Liver (tissue), 9 donors: ENCODE results near the gene SAFB2. TPM values are rescaled to one million over a fixed set of nuclear protein-coding genes. Genes with fewer than 3 reads are reported as not detected.

Source experiments
- DNase-seq: peaks from one replicate; pipeline ENCODE4 v3.0.0-alpha.2; 2017; ENCODE audit warnings: low spot score
- H3K27ac ChIP-seq, 2 donors: one replicate each; pipeline ENCODE4 v1.7.0; 2013; ENCODE audit warnings: inconsistent platforms in 2 of 2, low read length in 2 of 2, control low read depth in 1 of 2, low read depth in 1 of 2, mild to moderate bottlenecking in 1 of 2
- H3K27me3 ChIP-seq, 4 donors: one replicate each; pipeline versions ENCODE4 v1.6.1 to v1.7.0; 2013; ENCODE audit warnings: low read length in 3 of 4, inconsistent platforms in 1 of 4, mild to moderate bottlenecking in 1 of 4, moderate library complexity in 1 of 4; ENCODE audit not compliant: control insufficient read depth in 4 of 4, insufficient read depth in 4 of 4
- H3K36me3 ChIP-seq, 4 donors: one replicate each; pipeline versions ENCODE4 v1.6.1 to v1.7.0; 2013; ENCODE audit warnings: low read length in 3 of 4, mild to moderate bottlenecking in 3 of 4, low read depth in 1 of 4, moderate library complexity in 1 of 4; ENCODE audit not compliant: control insufficient read depth in 4 of 4, insufficient read depth in 3 of 4
- H3K4me1 ChIP-seq, 4 donors: one replicate each; pipeline versions ENCODE4 v1.6.1 to v1.7.0; 2013; ENCODE audit warnings: low read length in 3 of 4, mild to moderate bottlenecking in 3 of 4, moderate library complexity in 1 of 4; ENCODE audit not compliant: control insufficient read depth in 4 of 4, insufficient read depth in 4 of 4
- H3K4me3 ChIP-seq, 3 donors: one replicate each; pipeline versions ENCODE4 v1.6.1 to v1.7.0; 2013; ENCODE audit warnings: low read length in 3 of 3, control low read depth in 1 of 3, low read depth in 1 of 3, mild to moderate bottlenecking in 1 of 3
- H3K9ac ChIP-seq, 2 donors: one replicate each; pipeline ENCODE4 v1.7.0; 2013; ENCODE audit warnings: low read length in 2 of 2, mild to moderate bottlenecking in 2 of 2, moderate library complexity in 2 of 2, control low read depth in 1 of 2, low read depth in 1 of 2
- H3K9me3 ChIP-seq, 4 donors: one replicate each; pipeline versions ENCODE4 v1.6.1 to v1.7.0; 2013; ENCODE audit warnings: low read length in 3 of 4; ENCODE audit not compliant: control insufficient read depth in 4 of 4
- CTCF ChIP-seq: fragments of 150-350 bp; IDR thresholded peaks from 2 replicates; pipeline ENCODE4 v1.5.1; 2017; ENCODE audit warnings: improper control_type of control experiment, low read depth, low read length; ENCODE audit not compliant: missing input control
- FOXA1 ChIP-seq: IDR thresholded peaks from 2 replicates; pipeline ENCODE4 v1.6.1; 2016; ENCODE audit warnings: antibody characterized with exemption
- GABPA ChIP-seq, 2 donors: IDR thresholded peaks in 1 of 2; conservative IDR thresholded peaks in 1 of 2; 2 replicates each; pipeline ENCODE4 v1.6.1; 2016; ENCODE audit warnings: antibody characterized with exemption in 2 of 2, mild to moderate bottlenecking in 1 of 2, moderate library complexity in 1 of 2
- HNF4A ChIP-seq, 2 donors: conservative IDR thresholded peaks; 2 replicates each; pipeline ENCODE4 v1.6.1; 2016; ENCODE audit warnings: antibody characterized with exemption in 2 of 2, mild to moderate bottlenecking in 2 of 2
- HNF4G ChIP-seq: IDR thresholded peaks from 2 replicates; pipeline ENCODE4 v1.6.1; 2016; ENCODE audit warnings: antibody characterized with exemption
- JUND ChIP-seq, 2 donors: IDR thresholded peaks; 2 replicates each; pipeline ENCODE4 v1.6.1; 2016; ENCODE audit warnings: antibody characterized with exemption in 2 of 2
- NR2F2 ChIP-seq: IDR thresholded peaks from 2 replicates; pipeline ENCODE4 v1.6.1; 2016; ENCODE audit warnings: antibody characterized with exemption
- REST ChIP-seq: IDR thresholded peaks from 2 replicates; pipeline ENCODE4 v1.6.1; 2016; ENCODE audit warnings: antibody characterized with exemption, mild to moderate bottlenecking
- RXRA ChIP-seq, 2 donors: IDR thresholded peaks; 2 replicates each; pipeline ENCODE4 v1.6.1; 2017 to 2018; ENCODE audit warnings: antibody characterized with exemption in 2 of 2, mild to moderate bottlenecking in 1 of 2
- SP1 ChIP-seq: IDR thresholded peaks from 2 replicates; pipeline ENCODE4 v1.6.1; 2018; ENCODE audit warnings: antibody characterized with exemption, mild to moderate bottlenecking
- TAF1 ChIP-seq: conservative IDR thresholded peaks from 2 replicates; pipeline ENCODE4 v1.6.1; 2016; ENCODE audit warnings: antibody characterized with exemption, mild to moderate bottlenecking
- YY1 ChIP-seq: IDR thresholded peaks from 2 replicates; pipeline ENCODE4 v1.6.1; 2016; ENCODE audit warnings: antibody characterized with exemption, mild to moderate bottlenecking
- WGBS: extraction: QIAGEN DNeasy Blood & Tissue Kit; methylation state at CpG from one replicate; pipeline ENCODE4 v1.1.7; 2013; 5-methylcytosine and 5-hydroxymethylcytosine counted together
- polyA plus RNA-seq, 2 donors: library from polyadenylated mRNA; stranded (reverse) in 1 of 2; unstranded in 1 of 2; fragments of 200-250 nt in 1 of 2; fragments of >200 nt in 1 of 2; fragmentation: Nextera tagmentation in 1 of 2; extraction: Ambion mirVana in 1 of 2; gene quantifications; one replicate each; pipeline versions ENCODE4 v1.2.1 to v1.2.3, GENCODE V29; 2013 to 2015
- total RNA-seq, 2 donors: library from RNA; depleted of rRNA; stranded (reverse); fragments of >200 nt; gene quantifications; one replicate each; pipeline ENCODE4 v1.2.3, GENCODE V29; 2014
- TF ChIP-seq, protein P1 (sequence below): IDR thresholded peaks from 2 replicates; pipeline ENCODE4 v1.6.1; 2016; ENCODE audit warnings: antibody characterized with exemption
- TF ChIP-seq, protein P2 (sequence below): IDR thresholded peaks from 2 replicates; pipeline ENCODE4 v1.6.1; 2016; ENCODE audit warnings: antibody characterized with exemption
- donor health status: healthy.
- donor health status: healthy.
- donor health status: healthy.
- donor health status: healthy.
- donor health status: healthy.

The SAFB2 gene
- total and polyA plus RNA-seq, 4 donors = 18.7 to 57.8 (median 28.5) TPM

GRCh38 chr19:5637971-5638370, 15.4 kb upstream of the SAFB2 start (continued):
- TF ChIP-seq SP1 = no peak

DNA sequence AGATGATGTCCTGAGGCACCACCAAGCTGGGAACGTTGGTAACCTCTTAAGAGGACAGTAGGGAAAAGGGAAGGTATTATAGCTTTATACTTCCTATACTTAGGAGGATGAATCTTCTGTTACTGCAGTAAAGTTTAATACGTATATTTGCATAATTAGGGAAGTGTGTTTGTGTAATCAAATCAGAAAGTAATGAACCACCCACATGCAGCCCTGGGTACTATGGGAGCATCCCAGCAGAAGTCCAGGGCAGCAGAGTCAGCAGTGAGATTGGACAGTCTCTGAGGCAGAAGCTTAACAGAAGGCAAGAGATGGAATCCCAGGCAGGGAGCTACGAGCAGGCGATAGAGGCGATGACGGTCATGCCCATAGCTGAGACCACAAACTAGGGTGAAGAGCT, 12.9 kb upstream of the SAFB2 start:
- Histone ChIP-seq H3K27me3 (no peaks in the 10 kb centered on the region), H3K36me3 (peaks cover 0 to 2% (median 0%) of the 10 kb centered on the region in 4 donors), H3K4me3 (no peak overlapping the region), H3K4me1 (peaks cover 9 to 37% (median 34%) of the 10 kb centered on the region in 4 donors), H3K9me3 (no peaks in the 10 kb centered on the region), H3K9ac (no peak overlapping the region), H3K27ac (no peak overlapping the region)
- no peak for DNase-seq
- TF ChIP-seq RXRA (IDR thresholded peaks at IDR 0.05) (no peak), FOXA1 (no peak), GABPA (IDR thresholded peaks at IDR 0.05 in 1 of 2, conservative IDR thresholded peaks at IDR 0.05 in 1 of 2) (no peak), HNF4G (no peak), TAF1 (no peak), CTCF (no peak), NR2F2 (no peak), REST (no peak), YY1 (no peak), JUND (IDR thresholded peaks at IDR 0.05) (no peak), SP1 (no peak), HNF4A (conservative IDR thresholded peaks at IDR 0.05) (no peak)
- TF ChIP-seq, protein P1, sequence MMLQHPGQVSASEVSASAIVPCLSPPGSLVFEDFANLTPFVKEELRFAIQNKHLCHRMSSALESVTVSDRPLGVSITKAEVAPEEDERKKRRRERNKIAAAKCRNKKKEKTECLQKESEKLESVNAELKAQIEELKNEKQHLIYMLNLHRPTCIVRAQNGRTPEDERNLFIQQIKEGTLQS = no peak
- WGBS = 91% methylated on average over 6 of the region's 6 CpGs

- Histone ChIP-seq H3K27me3 (no peaks in the 10 kb centered on the region), H3K4me3 (no peak overlapping the region), H3K36me3 (peaks cover under 1 to 5% (median 2%) of the 10 kb centered on the region in 4 donors), H3K9ac (no peak overlapping the region), H3K9me3 (no peaks in the 10 kb centered on the region), H3K27ac (peak overlapping the region; percentile 15 to 23), H3K4me1 (peaks cover 9 to 52% (median 39%) of the 10 kb centered on the region in 4 donors)
- TF ChIP-seq YY1 = no peak
- TF ChIP-seq REST = no peak
- TF ChIP-seq FOXA1 = no peak
- TF ChIP-seq HNF4A (conservative IDR thresholded peaks at IDR 0.05) = peak; percentile 21 to 57
- TF ChIP-seq, protein P2, sequence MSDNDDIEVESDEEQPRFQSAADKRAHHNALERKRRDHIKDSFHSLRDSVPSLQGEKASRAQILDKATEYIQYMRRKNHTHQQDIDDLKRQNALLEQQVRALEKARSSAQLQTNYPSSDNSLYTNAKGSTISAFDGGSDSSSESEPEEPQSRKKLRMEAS = no peak
- no peak for TF ChIP-seq TAF1
- TF ChIP-seq NR2F2 = no peak
- TF ChIP-seq RXRA (IDR thresholded peaks at IDR 0.05) = peak in 1 of 2 donors; percentile 51
- 54% methylated on average over 5 of the region's 5 CpGs for WGBS
- DNase-seq = no peak
Observed at GRCh38 chr19:5632657-5633056, 10.1 kb upstream of the SAFB2 start.
